K562 (cell line): ENCODE measurements around the gene MKLN1. TPM values are rescaled to one million over a fixed set of nuclear protein-coding genes. Genes with fewer than 3 reads are reported as not detected.

Experiments
- ATAC-seq: fragments of 200-7000 bp; cut with Tn5 transposase; 3 replicates; pipeline ENCODE4 v1.9.1; 2020; ENCODE audit warnings: moderate library complexity
- BruUV-seq: library from RNA; stranded (reverse); fragments of 400-500 nt; replicated peaks from 2 replicates; lab custom pipeline; 2021; lab: Mats Ljungman, UMichigan
- CTCF ChIA-PET: fragments of 300-600 bp; formaldehyde crosslinking; extraction: SDS; loops from one replicate; lab custom pipeline; 2021; ENCODE audit warnings: low intra/inter-chr PET ratio; lab: Yijun Ruan, JAX
- POLR2A ChIA-PET: fragments of 300-600, 350-650 bp; sonication (Branson Sonifier 250); formaldehyde crosslinking; extraction: SDS; loops from one replicate; lab custom pipeline; 2021; ENCODE audit warnings: antibody characterized with exemption, inconsistent platforms; lab: Yijun Ruan, JAX
- DNase-seq, 4 experiments: peaks; one replicate each; pipeline versions ENCODE4 v3.0.0 to v3.0.0-alpha.2; 2011 to 2018; ENCODE audit warnings: low spot score in 3 of 4, mixed read lengths in 3 of 4; ENCODE audit errors: extremely low read depth in 1 of 4
- FAIRE-seq: peaks from 2 replicates; lab custom pipeline; 2011; peaks lifted over from hg19 to GRCh38; lab: Jason Lieb, UNC
- H2AFZ ChIP-seq: 2 replicates; pipeline ENCODE4 v1.6.0; 2011; ENCODE audit warnings: low read depth, low read length, control low read depth, inconsistent platforms
- H3K27ac ChIP-seq: fragments of 200-600 bp; 3 replicates; pipeline ENCODE4 v1.8.0; 2011; ENCODE audit warnings: low read depth, mild to moderate bottlenecking, control low read depth, inconsistent platforms, low read length, moderate library complexity, mixed read lengths; ENCODE audit errors: extremely low read depth
- H3K27me3 ChIP-seq, 2 experiments: fragments of 300-600 bp in 1 of 2; 2 replicates in 1 of 2; 3 replicates in 1 of 2; pipeline versions ENCODE4 v1.6.0 to v1.8.0; 2011; ENCODE audit warnings: inconsistent platforms in 2 of 2, low read length in 2 of 2, mild to moderate bottlenecking in 1 of 2, mixed read lengths in 1 of 2, moderate library complexity in 1 of 2; ENCODE audit not compliant: control insufficient read depth in 2 of 2, insufficient read depth in 2 of 2
- H3K36me3 ChIP-seq: fragments of 300-600 bp; 3 replicates; pipeline ENCODE4 v1.8.0; 2011; ENCODE audit warnings: mild to moderate bottlenecking, low read length, inconsistent platforms; ENCODE audit not compliant: control insufficient read depth, insufficient read depth
- H3K4me1 ChIP-seq, 2 experiments: fragments of 200-600 bp in 1 of 2; replicated peaks in 1 of 2; 2 replicates in 1 of 2; 3 replicates in 1 of 2; pipeline versions ENCODE4 v1.5.1 to v1.8.0; 2011; ENCODE audit warnings: inconsistent platforms in 2 of 2, low read length in 2 of 2, mild to moderate bottlenecking in 1 of 2, mixed read lengths in 1 of 2, moderate library complexity in 1 of 2; ENCODE audit not compliant: control insufficient read depth in 2 of 2, insufficient read depth in 2 of 2
- H3K4me2 ChIP-seq: 2 replicates; pipeline ENCODE4 v1.6.1; 2011; ENCODE audit warnings: low read length, control low read depth, inconsistent platforms, mixed read lengths; ENCODE audit not compliant: insufficient read depth
- H3K4me3 ChIP-seq: fragments of 200-600 bp; sonication (generic), shearing (Covaris generic); 2 replicates; pipeline ENCODE4 v1.5.1; 2016; ENCODE audit warnings: control low read depth, inconsistent platforms
- H3K79me2 ChIP-seq: fragments of 200-600 bp; 3 replicates; pipeline ENCODE4 v1.8.0; 2011; ENCODE audit warnings: low read length, inconsistent platforms; ENCODE audit not compliant: control insufficient read depth, insufficient read depth
- H3K9ac ChIP-seq, 2 experiments: 2 replicates each; pipeline versions ENCODE4 v1.6.0 to v1.6.1; 2011; ENCODE audit warnings: low read depth in 2 of 2, low read length in 2 of 2, control low read depth in 1 of 2, inconsistent platforms in 1 of 2, mild to moderate bottlenecking in 1 of 2, mixed read lengths in 1 of 2; ENCODE audit not compliant: insufficient read depth in 1 of 2
- H3K9me1 ChIP-seq: one replicate; pipeline ENCODE4 v1.6.0; 2011; ENCODE audit warnings: inconsistent platforms, mild to moderate bottlenecking, low read length, moderate library complexity; ENCODE audit not compliant: control insufficient read depth, insufficient read depth
- H3K9me3 ChIP-seq: replicated peaks from 2 replicates; pipeline ENCODE4 v1.5.1; 2011; ENCODE audit warnings: low read depth, low read length, inconsistent platforms; ENCODE audit not compliant: control insufficient read depth, insufficient read depth
- H4K20me1 ChIP-seq: replicated peaks from 2 replicates; pipeline ENCODE4 v1.6.1; 2011; ENCODE audit warnings: low read length, inconsistent platforms, mixed read lengths; ENCODE audit not compliant: control insufficient read depth, insufficient read depth
- BMI1 ChIP-seq: fragments of 150-350 bp; IDR thresholded peaks from 2 replicates; pipeline ENCODE4 v1.6.1; 2014; ENCODE audit warnings: low read length
- CHCHD3 ChIP-seq: fragments of 250-450 bp; sonication (Bioruptor Pico); IDR thresholded peaks from 2 replicates; pipeline ENCODE4 v2.1.2; 2022; ENCODE audit warnings: mild to moderate bottlenecking
- GATAD2A ChIP-seq: fragments of 450-650 bp; IDR thresholded peaks from 2 replicates; pipeline ENCODE4 v1.6.1; 2017
- HMG20B ChIP-seq: fragments of 250-450 bp; sonication (Bioruptor Pico); IDR thresholded peaks from 2 replicates; pipeline ENCODE4 v1.5.0; 2021; ENCODE audit warnings: mild to moderate bottlenecking
- KDM1A ChIP-seq, 2 experiments: fragments of 450-650 bp; IDR thresholded peaks; 2 replicates each; pipeline ENCODE4 v1.6.1; 2016; ENCODE audit warnings: mild to moderate bottlenecking in 2 of 2
- NBN ChIP-seq: fragments of 450-650 bp; IDR thresholded peaks from 2 replicates; pipeline ENCODE4 v1.6.1; 2016; ENCODE audit warnings: low read depth, mild to moderate bottlenecking
- RBM14 ChIP-seq: fragments of 200-400 bp; formaldehyde crosslinking; IDR thresholded peaks from 2 replicates; pipeline ENCODE4 v1.6.1; 2018; ENCODE audit warnings: low read depth, mild to moderate bottlenecking, low read length, moderate library complexity, borderline replicate concordance; ENCODE audit not compliant: insufficient read depth
- TBL1XR1 ChIP-seq, 2 experiments: IDR thresholded peaks; 2 replicates each; pipeline ENCODE4 v1.6.1; 2012; ENCODE audit warnings: improper control_type of control experiment in 2 of 2, low read length in 2 of 2, mild to moderate bottlenecking in 1 of 2
- ZNF583 ChIP-seq: fragments of 250-450 bp; sonication (Bioruptor Pico); IDR thresholded peaks from 2 replicates; pipeline ENCODE4 v1.4.0; 2020
- ZNF707 ChIP-seq: fragments of 250-450 bp; sonication (Bioruptor Pico); conservative IDR thresholded peaks from 2 replicates; pipeline ENCODE4 v1.8.0; 2022; ENCODE audit warnings: inconsistent platforms, mild to moderate bottlenecking, moderate library complexity
- ZNF77 ChIP-seq: fragments of 250-450 bp; sonication (Bioruptor Pico); IDR thresholded peaks from 2 replicates; pipeline ENCODE4 v1.5.0; 2020
- WGBS: fragments of 100-300 bp; shearing (Covaris generic); methylation state at CpG from one replicate; pipeline ENCODE4 v1.1.6; 2016; ENCODE audit warnings: low coverage, mixed read lengths; ENCODE audit not compliant: insufficient coverage; ENCODE audit errors: missing lambda C conversion rate; 5-methylcytosine and 5-hydroxymethylcytosine counted together
- in situ Hi-C: fragments of 300-500 bp; cut with MboI; formaldehyde crosslinking; loops from 4 replicates; pipeline ENCODE4 v1.15.0; 2018; ENCODE audit warnings: inconsistent platforms, mixed read lengths
- intact Hi-C: fragments of 100-400 bp; cut with micrococcal nuclease; formaldehyde crosslinking; loops from 2 replicates; pipeline ENCODE4 v1.14.2; 2022
- polyA plus RNA-seq, 8 experiments: library from polyadenylated mRNA; depleted of rRNA in 4 of 8; stranded (reverse) in 5 of 8; unstranded in 3 of 8; fragments of >200 nt; fragmentation: Nextera tagmentation in 2 of 8; fragmentation: Illumina TruSeq in 1 of 8; extraction: Ambion mirVana in 2 of 8; extraction: Trizol in 1 of 8; gene quantifications; 2 replicates each; pipeline versions ENCODE4 v1.2.1 to v1.2.3, GENCODE V29; 2011 to 2014; ENCODE audit warnings: inconsistent platforms in 1 of 8, missing spikeins in 1 of 8
- total RNA-seq, 7 experiments: library from RNA; depleted of rRNA in 6 of 7; stranded (reverse); fragments of >200 nt in 6 of 7; fragmentation: Illumina TruSeq in 2 of 7; extraction: Trizol in 2 of 7; gene quantifications; 2 replicates each; pipeline versions ENCODE4 v1.2.1 to v1.2.3, GENCODE V29; 2011 to 2021; ENCODE audit warnings: low replicate concordance in 1 of 7
- TF ChIP-seq, protein P1 (sequence below): fragments of 450-650 bp; formaldehyde crosslinking; IDR thresholded peaks from 2 replicates; pipeline ENCODE4 v1.4.0; 2020; ENCODE audit warnings: mild to moderate bottlenecking, mixed read lengths
- TF ChIP-seq, protein P2 (sequence below): fragments of 450-650 bp; IDR thresholded peaks from 2 replicates; pipeline ENCODE4 v1.6.1; 2018; ENCODE audit warnings: mild to moderate bottlenecking, low read depth; ENCODE audit not compliant: partially characterized antibody
- TF ChIP-seq, protein P3 (sequence below): fragments of 450-650 bp; IDR thresholded peaks from 2 replicates; pipeline ENCODE4 v1.6.1; 2016; ENCODE audit warnings: antibody characterized with exemption

MKLN1 gene
- total and polyA plus RNA-seq, 9 of the 15 experiments (the other 6 are each of a cell fraction or from before 2014, with no cell fraction given) = 18.6 to 80.4 (median 56.0) TPM

DNA sequence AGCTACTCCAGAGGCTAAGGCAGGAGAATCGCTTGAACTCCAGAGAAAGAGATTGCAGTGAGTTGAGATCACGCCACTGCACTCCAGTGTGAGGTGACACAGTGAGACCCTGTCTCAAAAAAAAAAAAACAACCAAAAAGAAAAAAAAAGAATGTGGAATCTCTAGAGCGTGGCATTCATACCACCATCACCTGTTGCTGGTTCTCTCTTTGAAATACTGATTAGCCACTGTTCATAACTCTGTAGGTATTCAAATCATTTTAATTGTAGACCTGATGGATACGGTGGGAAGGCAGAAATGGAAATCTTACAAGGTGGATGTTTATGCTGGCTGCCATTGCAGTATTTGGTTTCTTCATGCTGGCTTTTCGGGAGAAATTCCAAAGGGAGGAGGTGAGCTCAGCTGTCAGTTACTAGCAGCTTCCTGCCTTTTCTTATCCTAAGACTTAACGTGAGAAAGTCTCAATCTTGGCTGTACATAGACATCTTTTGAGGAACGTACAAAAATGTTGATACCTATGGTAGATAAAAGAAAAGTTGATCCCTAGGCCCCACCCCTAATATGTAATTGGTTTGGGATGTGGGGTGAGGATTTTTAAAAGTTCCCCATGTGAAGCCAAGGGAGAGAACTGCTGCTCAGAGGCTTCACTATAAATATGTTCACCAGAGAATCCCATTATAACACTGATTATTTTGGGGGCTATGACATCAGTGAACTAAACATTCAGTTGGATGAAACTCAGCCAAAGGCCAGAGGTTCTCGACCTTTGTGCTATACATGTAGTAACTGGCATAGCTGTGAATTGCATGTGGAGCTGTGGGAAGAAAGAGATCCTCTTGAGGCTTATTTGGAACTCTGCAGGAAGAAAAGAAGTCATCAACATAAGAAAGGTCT is 26.9 kb upstream of the MKLN1 start:
- CTCF ChIA-PET = interaction anchor here (0.6 kb wide), 1 partner anchor 678 kb away, joined by 3 read pairs; no protein-coding TSS in a partner anchor
- DNase-seq = no peak
- no peak for TF ChIP-seq KDM1A (IDR thresholded peaks at IDR 0.05)
- TF ChIP-seq RBM14 = no peak
- TF ChIP-seq HMG20B = no peak
- TF ChIP-seq TBL1XR1 (IDR thresholded peaks at IDR 0.05; ENCODE audit: low read length in 2 of 2) = no peak
- TF ChIP-seq BMI1 = no peak
- TF ChIP-seq, protein P1, sequence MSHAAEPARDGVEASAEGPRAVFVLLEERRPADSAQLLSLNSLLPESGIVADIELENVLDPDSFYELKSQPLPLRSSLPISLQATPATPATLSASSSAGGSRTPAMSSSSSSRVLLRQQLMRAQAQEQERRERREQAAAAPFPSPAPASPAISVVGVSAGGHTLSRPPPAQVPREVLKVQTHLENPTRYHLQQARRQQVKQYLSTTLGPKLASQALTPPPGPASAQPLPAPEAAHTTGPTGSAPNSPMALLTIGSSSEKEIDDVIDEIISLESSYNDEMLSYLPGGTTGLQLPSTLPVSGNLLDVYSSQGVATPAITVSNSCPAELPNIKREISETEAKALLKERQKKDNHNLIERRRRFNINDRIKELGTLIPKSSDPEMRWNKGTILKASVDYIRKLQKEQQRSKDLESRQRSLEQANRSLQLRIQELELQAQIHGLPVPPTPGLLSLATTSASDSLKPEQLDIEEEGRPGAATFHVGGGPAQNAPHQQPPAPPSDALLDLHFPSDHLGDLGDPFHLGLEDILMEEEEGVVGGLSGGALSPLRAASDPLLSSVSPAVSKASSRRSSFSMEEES = no peak
- TF ChIP-seq, protein P2, sequence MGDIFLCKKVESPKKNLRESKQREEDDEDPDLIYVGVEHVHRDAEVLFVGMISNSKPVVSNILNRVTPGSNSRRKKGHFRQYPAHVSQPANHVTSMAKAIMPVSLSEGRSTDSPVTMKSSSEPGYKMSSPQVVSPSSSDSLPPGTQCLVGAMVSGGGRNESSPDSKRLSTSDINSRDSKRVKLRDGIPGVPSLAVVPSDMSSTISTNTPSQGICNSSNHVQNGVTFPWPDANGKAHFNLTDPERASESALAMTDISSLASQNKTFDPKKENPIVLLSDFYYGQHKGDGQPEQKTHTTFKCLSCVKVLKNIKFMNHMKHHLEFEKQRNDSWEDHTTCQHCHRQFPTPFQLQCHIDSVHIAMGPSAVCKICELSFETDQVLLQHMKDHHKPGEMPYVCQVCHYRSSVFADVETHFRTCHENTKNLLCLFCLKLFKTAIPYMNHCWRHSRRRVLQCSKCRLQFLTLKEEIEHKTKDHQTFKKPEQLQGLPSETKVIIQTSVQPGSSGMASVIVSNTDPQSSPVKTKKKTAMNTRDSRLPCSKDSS = no peak
- TF ChIP-seq NBN = no peak
- no peak for TF ChIP-seq GATAD2A
- no peak for TF ChIP-seq ZNF583
- TF ChIP-seq, protein P3, sequence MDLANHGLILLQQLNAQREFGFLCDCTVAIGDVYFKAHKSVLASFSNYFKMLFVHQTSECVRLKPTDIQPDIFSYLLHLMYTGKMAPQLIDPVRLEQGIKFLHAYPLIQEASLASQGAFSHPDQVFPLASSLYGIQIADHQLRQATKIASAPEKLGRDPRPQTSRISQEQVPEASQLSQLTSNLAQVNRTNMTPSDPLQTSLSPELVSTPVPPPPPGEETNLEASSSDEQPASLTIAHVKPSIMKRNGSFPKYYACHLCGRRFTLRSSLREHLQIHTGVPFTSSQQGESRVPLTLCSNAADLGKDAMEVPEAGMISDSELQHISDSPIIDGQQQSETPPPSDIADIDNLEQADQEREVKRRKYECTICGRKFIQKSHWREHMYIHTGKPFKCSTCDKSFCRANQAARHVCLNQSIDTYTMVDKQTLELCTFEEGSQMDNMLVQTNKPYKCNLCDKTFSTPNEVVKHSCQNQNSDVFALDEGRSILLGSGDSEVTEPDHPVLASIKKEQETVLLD = no peak
- no peak for TF ChIP-seq ZNF77 (CRISPR knock-in tag)
- TF ChIP-seq ZNF707 (CRISPR knock-in tag) = no peak
- TF ChIP-seq CHCHD3 (CRISPR knock-in tag) = no peak
- TF ChIP-seq, all 486 proteins: peak for 0
- Histone ChIP-seq H4K20me1 (no peaks in the 10 kb centered on the region), H3K36me3 (no peaks in the 10 kb centered on the region), H3K9me3 (no peaks in the 10 kb centered on the region), H2AFZ (peak overlapping the region; percentile 2; the same call in 1 of the 2 replicates), H3K4me1 (peaks cover 0 to 4% of the 10 kb centered on the region in 2 experiments; a peak in 1 of 5 replicates), H3K4me2 (no peak overlapping the region), H3K9ac (no peak overlapping the region), H3K27ac (no peak overlapping the region), H3K4me3 (no peak overlapping the region), H3K9me1 (no peaks in the 10 kb centered on the region), H3K79me2 (no peaks in the 10 kb centered on the region), H3K27me3 (no peaks in the 10 kb centered on the region)
- POLR2A ChIA-PET = interaction anchor here (0.7 to 1.5 kb wide), 3 partner anchors 9 to 16 kb away, joined by 3 to 4 read pairs (median 3); no protein-coding TSS in a partner anchor
- no peak for ATAC-seq
- BruUV-seq = no TSS peak
- no peak for FAIRE-seq
- in situ Hi-C loops (no loop called here), intact Hi-C loops (no loop called here)
- 22% methylated on average over 8 of the region's 8 CpGs for WGBS
